ENCODE data around the gene ERGIC1. TPM values are rescaled to one million over a fixed set of nuclear protein-coding genes. Genes with fewer than 3 reads are reported as not detected.

Gene ERGIC1
- polyA plus RNA-seq, 4 donors, result 58.1 to 127 (median 94.1) TPM

DNA sequence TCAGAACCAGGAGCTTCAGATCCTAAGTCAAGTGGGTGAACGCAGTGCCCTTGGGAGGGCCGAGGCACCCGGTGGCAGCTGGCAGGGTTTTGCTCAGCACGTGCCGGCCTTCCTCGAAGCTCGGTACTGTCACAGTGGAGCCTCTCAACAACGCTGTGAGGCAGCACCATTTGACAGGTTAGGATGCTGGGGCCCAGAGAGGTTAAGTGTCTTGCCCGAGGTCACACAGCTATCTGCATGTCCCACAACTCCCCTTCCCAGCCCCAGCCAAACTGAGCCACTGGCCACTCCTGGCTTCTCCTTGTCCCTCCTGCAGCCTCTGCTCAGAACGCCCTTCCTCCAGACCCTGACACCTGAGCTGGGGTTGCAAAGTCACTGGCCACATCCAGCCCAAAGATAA, 81.5 kb downstream of the ERGIC1 start:
- H3K4me1 ChIP-seq (ENCODE audit: control insufficient read depth in 3 of 3, insufficient read depth in 2 of 3, low read depth in 1 of 3, low read length in 2 of 3), result no peaks in the 10 kb centered on the region
- no peak for FAIRE-seq
- no peak for DNase-seq
- H3K27me3 ChIP-seq (ENCODE audit: control insufficient read depth in 3 of 3, insufficient read depth in 3 of 3, low read length in 3 of 3), result no peaks in the 10 kb centered on the region
- H3K36me3 ChIP-seq (ENCODE audit: control insufficient read depth in 3 of 3, insufficient read depth in 2 of 3, low read depth in 1 of 3, low read length in 3 of 3), result peaks cover 13 to 88% (median 15%) of the 10 kb centered on the region in 3 donors
- H3K4me3 ChIP-seq (ENCODE audit: low read depth in 1 of 3, low read length in 3 of 3), result no peak overlapping the region
- 95 to 98% (median 97%) methylated on average over 10 of the region's 10 CpGs for WGBS, 3 donors
- H3K9me3 ChIP-seq (ENCODE audit: control insufficient read depth in 2 of 2, insufficient read depth in 1 of 2, low read depth in 1 of 2, low read length in 1 of 2), result no peaks in the 10 kb centered on the region
- H3K27ac ChIP-seq (ENCODE audit: low read depth in 1 of 3, low read length in 2 of 3), result no peak overlapping the region

DNA sequence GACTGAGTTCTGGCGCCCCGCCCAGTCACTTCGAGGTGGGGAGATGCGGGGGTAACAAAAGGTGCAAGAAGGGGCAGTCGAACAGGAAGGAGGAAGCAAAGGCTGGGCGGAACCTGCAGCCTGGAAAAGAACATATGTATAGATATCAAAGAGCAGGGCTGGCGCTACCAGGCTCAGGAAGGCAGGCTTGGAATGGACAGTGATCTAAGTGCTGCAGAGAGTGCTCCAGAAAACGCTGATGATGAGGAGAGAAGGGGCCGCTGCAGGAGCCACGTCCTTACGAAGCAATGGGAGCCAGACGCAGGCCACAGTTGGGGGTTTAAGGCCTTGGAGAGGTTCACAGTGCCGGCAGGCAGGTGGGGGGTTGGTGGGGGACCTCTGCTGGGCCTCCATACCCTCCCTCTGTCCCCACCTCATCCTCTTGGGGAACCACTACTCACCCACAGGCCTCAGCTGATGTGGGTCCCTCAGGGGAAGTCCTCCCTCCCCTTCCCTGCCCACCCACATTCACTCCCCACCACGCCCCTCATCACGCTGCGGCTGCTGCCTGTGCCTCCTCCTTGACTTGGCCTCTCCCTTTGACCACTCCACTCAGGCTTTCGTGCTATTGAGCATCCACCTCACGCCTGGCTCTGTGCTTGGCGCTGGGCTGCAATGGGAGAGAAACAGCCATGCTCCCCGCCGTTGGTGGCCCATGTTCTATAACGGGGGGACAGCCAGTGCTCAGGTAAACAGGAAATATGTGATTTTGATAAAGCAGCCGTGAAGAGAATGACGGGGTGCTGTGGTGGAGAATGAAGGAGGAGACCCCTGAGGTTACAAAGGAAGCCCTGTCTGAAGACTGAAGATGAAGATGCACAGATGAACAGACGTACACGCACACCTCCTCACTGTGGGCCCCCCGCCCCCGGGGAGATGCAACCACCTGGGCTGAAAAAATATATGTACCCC, 84.6 kb downstream of the ERGIC1 start:
- FAIRE-seq, result no peak
- Histone ChIP-seq H3K4me1 (ENCODE audit: control insufficient read depth in 3 of 3, insufficient read depth in 2 of 3, low read depth in 1 of 3, low read length in 2 of 3) (no peaks in the 10 kb centered on the region), H3K4me3 (ENCODE audit: low read depth in 1 of 3, low read length in 3 of 3) (no peak overlapping the region), H3K27me3 (ENCODE audit: control insufficient read depth in 3 of 3, insufficient read depth in 3 of 3, low read length in 3 of 3) (no peaks in the 10 kb centered on the region), H3K27ac (ENCODE audit: low read depth in 1 of 3, low read length in 2 of 3) (no peak overlapping the region), H3K36me3 (ENCODE audit: control insufficient read depth in 3 of 3, insufficient read depth in 2 of 3, low read depth in 1 of 3, low read length in 3 of 3) (peaks cover 13 to 89% (median 15%) of the 10 kb centered on the region in 3 donors), H3K9me3 (ENCODE audit: control insufficient read depth in 2 of 2, insufficient read depth in 1 of 2, low read depth in 1 of 2, low read length in 1 of 2) (no peaks in the 10 kb centered on the region)
- WGBS, 3 donors, result 70 to 77% (median 72%) methylated on average over 28 of the region's 28 CpGs
- no peak for DNase-seq

GRCh38 chr5:172919525-172920446, 85.7 kb downstream of the ERGIC1 start:
- H3K4me3 ChIP-seq (ENCODE audit: low read depth in 1 of 3, low read length in 3 of 3), result no peak overlapping the region
- FAIRE-seq (no peak), DNase-seq (no peak)
- H3K27me3 ChIP-seq (ENCODE audit: control insufficient read depth in 3 of 3, insufficient read depth in 3 of 3, low read length in 3 of 3), result no peaks in the 10 kb centered on the region
- no peak overlapping the region for H3K27ac ChIP-seq (ENCODE audit: low read depth in 1 of 3, low read length in 2 of 3)
- no peaks in the 10 kb centered on the region for H3K4me1 ChIP-seq (ENCODE audit: control insufficient read depth in 3 of 3, insufficient read depth in 2 of 3, low read depth in 1 of 3, low read length in 2 of 3)
- 85 to 89% (median 88%) methylated on average over 16 of the region's 16 CpGs for WGBS, 3 donors
- peaks cover 10 to 91% (median 14%) of the 10 kb centered on the region in 3 donors for H3K36me3 ChIP-seq (ENCODE audit: control insufficient read depth in 3 of 3, insufficient read depth in 2 of 3, low read depth in 1 of 3, low read length in 3 of 3)
- H3K9me3 ChIP-seq (ENCODE audit: control insufficient read depth in 2 of 2, insufficient read depth in 1 of 2, low read depth in 1 of 2, low read length in 1 of 2), result no peaks in the 10 kb centered on the region

DNA sequence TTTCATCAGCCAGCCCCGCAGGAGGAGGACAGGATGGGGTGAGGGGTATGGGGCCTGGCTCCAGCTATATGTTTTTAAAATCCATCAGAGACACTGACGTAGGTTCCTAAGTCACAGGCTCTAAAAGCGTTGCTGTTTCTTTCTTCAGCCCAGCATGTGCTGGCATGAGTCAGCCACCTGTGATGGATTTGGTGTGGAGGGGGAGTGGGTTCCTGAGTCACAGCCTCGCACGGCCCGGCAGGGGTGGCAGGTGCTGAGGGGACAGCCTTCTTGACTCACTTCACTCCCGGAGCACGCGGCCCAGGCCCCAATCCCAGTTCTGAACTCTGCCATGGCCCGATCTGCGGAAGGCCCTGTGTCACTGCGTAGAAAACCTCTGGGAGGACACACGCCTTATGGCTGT, 86.4 kb downstream of the ERGIC1 start:
- H3K4me3 ChIP-seq (ENCODE audit: low read depth in 1 of 3, low read length in 3 of 3), result no peak overlapping the region
- no peak overlapping the region for H3K27ac ChIP-seq (ENCODE audit: low read depth in 1 of 3, low read length in 2 of 3)
- no peaks in the 10 kb centered on the region for H3K27me3 ChIP-seq (ENCODE audit: control insufficient read depth in 3 of 3, insufficient read depth in 3 of 3, low read length in 3 of 3)
- H3K9me3 ChIP-seq (ENCODE audit: control insufficient read depth in 2 of 2, insufficient read depth in 1 of 2, low read depth in 1 of 2, low read length in 1 of 2), result no peaks in the 10 kb centered on the region
- 89 to 92% (median 90%) methylated on average over 13 of the region's 13 CpGs for WGBS, 3 donors
- H3K4me1 ChIP-seq (ENCODE audit: control insufficient read depth in 3 of 3, insufficient read depth in 2 of 3, low read depth in 1 of 3, low read length in 2 of 3), result no peaks in the 10 kb centered on the region
- no peak for DNase-seq
- FAIRE-seq, result no peak
- peaks cover 10 to 87% (median 10%) of the 10 kb centered on the region in 3 donors for H3K36me3 ChIP-seq (ENCODE audit: control insufficient read depth in 3 of 3, insufficient read depth in 2 of 3, low read depth in 1 of 3, low read length in 3 of 3)

- H3K27me3 ChIP-seq (ENCODE audit: control insufficient read depth in 3 of 3, insufficient read depth in 3 of 3, low read length in 3 of 3), result no peaks in the 10 kb centered on the region
- H3K27ac ChIP-seq (ENCODE audit: low read depth in 1 of 3, low read length in 2 of 3), result no peak overlapping the region
- H3K4me3 ChIP-seq (ENCODE audit: low read depth in 1 of 3, low read length in 3 of 3), result no peak overlapping the region
- FAIRE-seq (no peak), DNase-seq (no peak)
- H3K9me3 ChIP-seq (ENCODE audit: control insufficient read depth in 2 of 2, insufficient read depth in 1 of 2, low read depth in 1 of 2, low read length in 1 of 2), result no peaks in the 10 kb centered on the region
- no peaks in the 10 kb centered on the region for H3K4me1 ChIP-seq (ENCODE audit: control insufficient read depth in 3 of 3, insufficient read depth in 2 of 3, low read depth in 1 of 3, low read length in 2 of 3)
- WGBS, 3 donors, result 94 to 95% (median 95%) methylated on average over 12 of the region's 12 CpGs
- H3K36me3 ChIP-seq (ENCODE audit: control insufficient read depth in 3 of 3, insufficient read depth in 2 of 3, low read depth in 1 of 3, low read length in 3 of 3), result peaks cover 5 to 87% (median 8%) of the 10 kb centered on the region in 3 donors
Measured at GRCh38 chr5:172920995-172921394, 86.9 kb downstream of the ERGIC1 start.

- Histone ChIP-seq H3K4me3 (ENCODE audit: low read depth in 1 of 3, low read length in 3 of 3) (no peak overlapping the region), H3K4me1 (ENCODE audit: control insufficient read depth in 3 of 3, insufficient read depth in 2 of 3, low read depth in 1 of 3, low read length in 2 of 3) (no peaks in the 10 kb centered on the region), H3K27me3 (ENCODE audit: control insufficient read depth in 3 of 3, insufficient read depth in 3 of 3, low read length in 3 of 3) (no peaks in the 10 kb centered on the region), H3K36me3 (ENCODE audit: control insufficient read depth in 3 of 3, insufficient read depth in 2 of 3, low read depth in 1 of 3, low read length in 3 of 3) (peaks cover 3 to 88% (median 10%) of the 10 kb centered on the region in 3 donors), H3K9me3 (ENCODE audit: control insufficient read depth in 2 of 2, insufficient read depth in 1 of 2, low read depth in 1 of 2, low read length in 1 of 2) (no peaks in the 10 kb centered on the region), H3K27ac (ENCODE audit: low read depth in 1 of 3, low read length in 2 of 3) (no peak overlapping the region)
- FAIRE-seq, result no peak
- DNase-seq, result no peak
- WGBS, 3 donors, result 96 to 98% (median 97%) methylated on average over 7 of the region's 7 CpGs
Measured at GRCh38 chr5:172921906-172922305, 87.9 kb downstream of the ERGIC1 start.

- DNase-seq, result no peak
- Histone ChIP-seq H3K27ac (ENCODE audit: low read depth in 1 of 3, low read length in 2 of 3) (no peak overlapping the region), H3K27me3 (ENCODE audit: control insufficient read depth in 3 of 3, insufficient read depth in 3 of 3, low read length in 3 of 3) (no peaks in the 10 kb centered on the region), H3K36me3 (ENCODE audit: control insufficient read depth in 3 of 3, insufficient read depth in 2 of 3, low read depth in 1 of 3, low read length in 3 of 3) (peaks cover 6 to 89% (median 13%) of the 10 kb centered on the region in 3 donors), H3K9me3 (ENCODE audit: control insufficient read depth in 2 of 2, insufficient read depth in 1 of 2, low read depth in 1 of 2, low read length in 1 of 2) (no peaks in the 10 kb centered on the region), H3K4me1 (ENCODE audit: control insufficient read depth in 3 of 3, insufficient read depth in 2 of 3, low read depth in 1 of 3, low read length in 2 of 3) (no peaks in the 10 kb centered on the region), H3K4me3 (ENCODE audit: low read depth in 1 of 3, low read length in 3 of 3) (no peak overlapping the region)
- FAIRE-seq, result no peak
- 86 to 92% (median 88%) methylated on average over 5 of the region's 5 CpGs for WGBS, 3 donors
Measured at GRCh38 chr5:172923539-172923938, 89.5 kb downstream of the ERGIC1 start.

DNA sequence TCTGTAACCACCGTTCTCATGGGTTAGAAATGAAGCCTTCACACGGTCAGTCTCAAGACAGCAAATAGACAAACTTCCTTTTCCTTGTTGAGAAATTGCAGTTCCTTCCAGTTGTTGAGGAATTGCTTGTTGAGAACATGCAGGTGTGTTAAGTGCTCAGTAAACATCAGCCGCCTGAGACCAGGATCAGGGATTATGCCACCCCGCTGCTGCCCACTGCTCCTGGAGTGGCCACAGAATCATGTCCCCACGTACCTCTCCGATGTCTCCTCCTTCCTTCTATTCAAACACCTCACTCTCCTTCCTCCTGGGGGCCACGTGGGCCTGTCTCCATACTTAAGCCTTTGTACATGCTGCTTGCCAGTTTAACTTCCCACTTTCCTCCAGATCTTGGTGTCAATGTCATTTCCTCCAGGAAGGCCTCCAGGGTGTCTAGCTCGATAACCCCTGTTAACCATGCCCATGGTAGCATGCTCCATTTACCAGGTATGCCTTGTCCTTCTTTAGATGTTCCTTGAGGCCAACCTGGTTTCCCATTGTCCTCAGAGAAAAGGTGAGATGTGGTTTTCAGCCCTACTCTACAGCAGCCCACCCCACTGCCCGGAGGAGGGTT, 91.4 kb downstream of the ERGIC1 start:
- 76 to 87% (median 85%) methylated on average over 8 to 9 of the region's 9 CpGs for WGBS, 3 donors
- no peak overlapping the region for H3K4me3 ChIP-seq (ENCODE audit: low read depth in 1 of 3, low read length in 3 of 3)
- peaks cover 3 to 74% (median 5%) of the 10 kb centered on the region in 3 donors for H3K36me3 ChIP-seq (ENCODE audit: control insufficient read depth in 3 of 3, insufficient read depth in 2 of 3, low read depth in 1 of 3, low read length in 3 of 3)
- DNase-seq (no peak), FAIRE-seq (no peak)
- no peak overlapping the region for H3K27ac ChIP-seq (ENCODE audit: low read depth in 1 of 3, low read length in 2 of 3)
- H3K4me1 ChIP-seq (ENCODE audit: control insufficient read depth in 3 of 3, insufficient read depth in 2 of 3, low read depth in 1 of 3, low read length in 2 of 3), result no peaks in the 10 kb centered on the region
- H3K9me3 ChIP-seq (ENCODE audit: control insufficient read depth in 2 of 2, insufficient read depth in 1 of 2, low read depth in 1 of 2, low read length in 1 of 2), result no peaks in the 10 kb centered on the region
- H3K27me3 ChIP-seq (ENCODE audit: control insufficient read depth in 3 of 3, insufficient read depth in 3 of 3, low read length in 3 of 3), result no peaks in the 10 kb centered on the region

All from small intestine (tissue), 7 donors.